ENCODE measurements around the gene PLEKHM3.

PLEKHM3 gene

DNA sequence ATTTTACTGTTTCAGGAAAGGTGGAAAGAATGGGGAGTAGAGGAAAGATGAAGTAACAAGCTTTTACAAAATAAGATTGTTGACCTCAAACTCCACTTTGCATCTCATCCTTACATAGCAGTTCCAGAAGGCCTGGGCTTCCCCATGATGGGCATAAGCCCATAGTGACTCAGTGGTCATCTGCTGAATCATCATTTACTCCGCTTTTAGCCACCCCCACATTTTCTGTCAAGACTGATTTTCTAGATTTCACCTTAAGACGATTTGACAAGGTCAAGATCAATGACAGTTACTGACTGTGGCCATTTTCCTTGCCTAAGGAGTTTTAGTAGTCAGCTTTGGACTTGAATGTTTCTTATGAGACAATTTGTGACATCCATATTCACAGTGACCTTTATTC is 49.4 kb downstream of the PLEKHM3 start:
- H3K9me2 ChIP-seq (replicated peaks; ENCODE audit: low read depth, low read length), result no peaks in the 10 kb centered on the region

DNA sequence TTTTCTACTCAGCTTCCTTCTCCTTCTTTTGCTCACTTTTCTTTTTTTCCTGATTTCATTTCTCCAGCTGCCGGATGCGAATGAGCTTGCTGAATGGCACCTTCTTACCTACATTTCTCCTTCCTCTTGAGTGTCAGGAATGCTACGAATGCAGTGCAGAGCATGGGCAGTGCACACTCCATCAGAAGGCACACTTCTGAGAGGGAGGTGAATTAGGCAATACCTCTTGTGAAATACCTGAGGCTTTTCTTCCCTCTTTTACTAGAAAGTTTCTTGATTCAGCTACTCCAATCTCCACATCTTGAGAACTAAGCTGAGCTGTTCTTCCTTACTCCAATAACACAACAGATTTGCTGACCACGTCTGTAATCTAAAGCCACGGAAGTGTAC is 51.1 kb downstream of the PLEKHM3 start:
- no peak overlapping the region for H3K9ac ChIP-seq (ENCODE audit: low read depth, low read length, poor library complexity, severe bottlenecking)

More for the DNA sequence above, 49.4 kb downstream of the PLEKHM3 start:
- Histone ChIP-seq H2AFZ (ENCODE audit: low read length) (no peak overlapping the region), H3K79me2 (ENCODE audit: insufficient read depth, low read length) (peaks cover 3% of the 10 kb centered on the region; the same call in 1 of the 2 replicates), H3K4me1 (ENCODE audit: insufficient read depth, low read length, poor library complexity, severe bottlenecking) (peaks cover 2% of the 10 kb centered on the region), H3K9me3 (ENCODE audit: insufficient read depth, low read depth, low read length) (no peaks in the 10 kb centered on the region), H4K20me1 (ENCODE audit: insufficient read depth, low read length, poor library complexity, severe bottlenecking) (no peaks in the 10 kb centered on the region), H3K36me3 (ENCODE audit: insufficient read depth, low read length) (peaks cover 11% of the 10 kb centered on the region; the same call in 1 of the 2 replicates), H3K27me3 (ENCODE audit: insufficient read depth, low read length, poor library complexity, severe bottlenecking) (no peaks in the 10 kb centered on the region), H3K9ac (ENCODE audit: low read depth, low read length, poor library complexity, severe bottlenecking) (no peak overlapping the region), H3K4me2 (ENCODE audit: low read depth, low read length, poor library complexity, severe bottlenecking) (no peak overlapping the region), H3F3A (ENCODE audit: low read depth) (0 out of 2 replicates have a peak, but pooled peaks cover 2% of the 10 kb centered on the region), H3K4me3 (ENCODE audit: low read length, poor library complexity, severe bottlenecking) (no peak overlapping the region)
- TF ChIP-seq, protein P1, sequence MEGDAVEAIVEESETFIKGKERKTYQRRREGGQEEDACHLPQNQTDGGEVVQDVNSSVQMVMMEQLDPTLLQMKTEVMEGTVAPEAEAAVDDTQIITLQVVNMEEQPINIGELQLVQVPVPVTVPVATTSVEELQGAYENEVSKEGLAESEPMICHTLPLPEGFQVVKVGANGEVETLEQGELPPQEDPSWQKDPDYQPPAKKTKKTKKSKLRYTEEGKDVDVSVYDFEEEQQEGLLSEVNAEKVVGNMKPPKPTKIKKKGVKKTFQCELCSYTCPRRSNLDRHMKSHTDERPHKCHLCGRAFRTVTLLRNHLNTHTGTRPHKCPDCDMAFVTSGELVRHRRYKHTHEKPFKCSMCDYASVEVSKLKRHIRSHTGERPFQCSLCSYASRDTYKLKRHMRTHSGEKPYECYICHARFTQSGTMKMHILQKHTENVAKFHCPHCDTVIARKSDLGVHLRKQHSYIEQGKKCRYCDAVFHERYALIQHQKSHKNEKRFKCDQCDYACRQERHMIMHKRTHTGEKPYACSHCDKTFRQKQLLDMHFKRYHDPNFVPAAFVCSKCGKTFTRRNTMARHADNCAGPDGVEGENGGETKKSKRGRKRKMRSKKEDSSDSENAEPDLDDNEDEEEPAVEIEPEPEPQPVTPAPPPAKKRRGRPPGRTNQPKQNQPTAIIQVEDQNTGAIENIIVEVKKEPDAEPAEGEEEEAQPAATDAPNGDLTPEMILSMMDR (conservative IDR thresholded peaks at IDR 0.05; ENCODE audit: low read length), result no peak
- TF ChIP-seq EZH2phosphoT487 (IDR thresholded peaks at IDR 0.05; ENCODE audit: borderline replicate concordance), result no peak

DNA sequence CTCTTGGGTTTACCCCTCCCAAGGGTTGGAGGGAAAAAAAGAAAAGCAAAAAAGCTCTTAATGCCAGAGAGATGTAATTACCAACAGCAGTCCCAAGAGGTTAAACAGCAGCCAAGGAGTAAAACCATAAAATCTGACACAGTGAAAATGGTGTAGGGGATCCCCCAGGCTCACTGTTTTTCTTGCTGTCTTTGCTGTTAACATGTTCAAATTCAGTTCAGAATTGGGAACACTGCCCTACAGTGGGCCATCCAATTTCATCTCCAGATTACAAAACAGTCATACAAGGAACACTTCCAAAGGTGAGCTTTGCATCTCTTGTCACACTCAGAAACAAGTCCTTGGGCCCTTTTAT is 54.5 kb downstream of the PLEKHM3 start:
- no peaks in the 10 kb centered on the region for H3K9me3 ChIP-seq (ENCODE audit: insufficient read depth, low read depth, low read length)
- H3K9ac ChIP-seq (ENCODE audit: low read depth, low read length, poor library complexity, severe bottlenecking), result peak overlapping the region; percentile 47
- peak overlapping the region; percentile 55 for H3K4me2 ChIP-seq (ENCODE audit: low read depth, low read length, poor library complexity, severe bottlenecking)
- no peak for TF ChIP-seq EZH2phosphoT487 (IDR thresholded peaks at IDR 0.05; ENCODE audit: borderline replicate concordance)
- TF ChIP-seq, protein P1 (conservative IDR thresholded peaks at IDR 0.05; ENCODE audit: low read length), result no peak
- H3K79me2 ChIP-seq (ENCODE audit: insufficient read depth, low read length), result peaks cover 4% of the 10 kb centered on the region; the same call in 1 of the 2 replicates
- H3F3A ChIP-seq (ENCODE audit: low read depth), result peaks cover 4% of the 10 kb centered on the region; the same call in 1 of the 2 replicates
- H3K36me3 ChIP-seq (ENCODE audit: insufficient read depth, low read length), result peaks cover 2% of the 10 kb centered on the region; the same call in 1 of the 2 replicates
- H3K9me2 ChIP-seq (replicated peaks; ENCODE audit: low read depth, low read length), result no peaks in the 10 kb centered on the region
- H3K4me3 ChIP-seq (ENCODE audit: low read length, poor library complexity, severe bottlenecking), result peak overlapping the region; percentile 24
- no peaks in the 10 kb centered on the region for H4K20me1 ChIP-seq (ENCODE audit: insufficient read depth, low read length, poor library complexity, severe bottlenecking)
- H2AFZ ChIP-seq (ENCODE audit: low read length), result no peak overlapping the region
- H3K4me1 ChIP-seq (ENCODE audit: insufficient read depth, low read length, poor library complexity, severe bottlenecking), result peaks cover 39% of the 10 kb centered on the region
- no peaks in the 10 kb centered on the region for H3K27me3 ChIP-seq (ENCODE audit: insufficient read depth, low read length, poor library complexity, severe bottlenecking)

More for the DNA sequence above, 51.1 kb downstream of the PLEKHM3 start:
- no peaks in the 10 kb centered on the region for H3K27me3 ChIP-seq (ENCODE audit: insufficient read depth, low read length, poor library complexity, severe bottlenecking)
- peaks cover 4% of the 10 kb centered on the region; the same call in 1 of the 2 replicates for H3K79me2 ChIP-seq (ENCODE audit: insufficient read depth, low read length)
- peaks cover 11% of the 10 kb centered on the region; the same call in 1 of the 2 replicates for H3K36me3 ChIP-seq (ENCODE audit: insufficient read depth, low read length)
- no peaks in the 10 kb centered on the region for H3K9me2 ChIP-seq (replicated peaks; ENCODE audit: low read depth, low read length)
- no peak for TF ChIP-seq EZH2phosphoT487 (IDR thresholded peaks at IDR 0.05; ENCODE audit: borderline replicate concordance)
- TF ChIP-seq, protein P1 (conservative IDR thresholded peaks at IDR 0.05; ENCODE audit: low read length), result no peak
- H3K4me3 ChIP-seq (ENCODE audit: low read length, poor library complexity, severe bottlenecking), result no peak overlapping the region
- H4K20me1 ChIP-seq (ENCODE audit: insufficient read depth, low read length, poor library complexity, severe bottlenecking), result no peaks in the 10 kb centered on the region
- H3K4me1 ChIP-seq (ENCODE audit: insufficient read depth, low read length, poor library complexity, severe bottlenecking), result peaks cover 19% of the 10 kb centered on the region
- no peak overlapping the region for H3K4me2 ChIP-seq (ENCODE audit: low read depth, low read length, poor library complexity, severe bottlenecking)
- no peaks in the 10 kb centered on the region for H3K9me3 ChIP-seq (ENCODE audit: insufficient read depth, low read depth, low read length)
- H2AFZ ChIP-seq (ENCODE audit: low read length), result no peak overlapping the region
- H3F3A ChIP-seq (ENCODE audit: low read depth), result peaks cover 4% of the 10 kb centered on the region; the same call in 1 of the 2 replicates
